Measurements from ENCODE around the gene TMEM184B.

DNA sequence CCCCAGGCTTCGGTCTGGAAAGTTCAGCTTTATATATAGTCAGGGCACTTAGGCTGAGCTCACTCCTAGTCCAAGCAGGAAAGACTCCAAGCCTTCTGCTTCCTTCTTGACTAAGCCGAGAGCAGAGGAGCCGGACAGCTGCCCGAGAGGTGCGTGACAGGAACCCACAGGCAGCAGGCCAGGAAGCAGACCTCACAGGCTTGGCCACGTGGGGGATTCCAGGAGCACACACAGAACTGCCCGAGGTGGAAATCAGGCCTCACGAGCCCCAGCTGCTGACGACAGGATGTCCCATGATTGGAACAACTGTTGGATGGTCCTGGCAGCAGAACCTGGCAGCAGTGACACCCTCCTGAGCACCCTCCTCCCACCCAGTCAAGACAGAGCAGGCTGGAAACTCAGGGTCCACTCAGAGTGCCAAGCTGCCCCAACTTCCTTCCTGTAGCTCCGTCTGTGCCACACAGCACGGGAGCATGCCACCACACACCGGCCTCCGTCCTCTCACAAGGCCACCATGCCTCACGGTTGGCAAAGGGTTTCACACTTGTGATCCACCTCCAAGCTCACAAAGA, 96.6 kb downstream of the TMEM184B start:
- TF ChIP-seq, protein P1, sequence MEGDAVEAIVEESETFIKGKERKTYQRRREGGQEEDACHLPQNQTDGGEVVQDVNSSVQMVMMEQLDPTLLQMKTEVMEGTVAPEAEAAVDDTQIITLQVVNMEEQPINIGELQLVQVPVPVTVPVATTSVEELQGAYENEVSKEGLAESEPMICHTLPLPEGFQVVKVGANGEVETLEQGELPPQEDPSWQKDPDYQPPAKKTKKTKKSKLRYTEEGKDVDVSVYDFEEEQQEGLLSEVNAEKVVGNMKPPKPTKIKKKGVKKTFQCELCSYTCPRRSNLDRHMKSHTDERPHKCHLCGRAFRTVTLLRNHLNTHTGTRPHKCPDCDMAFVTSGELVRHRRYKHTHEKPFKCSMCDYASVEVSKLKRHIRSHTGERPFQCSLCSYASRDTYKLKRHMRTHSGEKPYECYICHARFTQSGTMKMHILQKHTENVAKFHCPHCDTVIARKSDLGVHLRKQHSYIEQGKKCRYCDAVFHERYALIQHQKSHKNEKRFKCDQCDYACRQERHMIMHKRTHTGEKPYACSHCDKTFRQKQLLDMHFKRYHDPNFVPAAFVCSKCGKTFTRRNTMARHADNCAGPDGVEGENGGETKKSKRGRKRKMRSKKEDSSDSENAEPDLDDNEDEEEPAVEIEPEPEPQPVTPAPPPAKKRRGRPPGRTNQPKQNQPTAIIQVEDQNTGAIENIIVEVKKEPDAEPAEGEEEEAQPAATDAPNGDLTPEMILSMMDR (conservative IDR thresholded peaks at IDR 0.05; ENCODE audit: low read depth in 2 of 2): no peak
- no peak for TF ChIP-seq EZH2 (IDR thresholded peaks at IDR 0.05; ENCODE audit: low read depth, unreplicated experiment)
- no peak for TF ChIP-seq POLR2AphosphoS5 (IDR thresholded peaks at IDR 0.05; ENCODE audit: low read depth)
- no peak for TF ChIP-seq CREB1 (CRISPR knock-in tag; IDR thresholded peaks at IDR 0.05; ENCODE audit: low read depth)
- TF ChIP-seq, protein P2, sequence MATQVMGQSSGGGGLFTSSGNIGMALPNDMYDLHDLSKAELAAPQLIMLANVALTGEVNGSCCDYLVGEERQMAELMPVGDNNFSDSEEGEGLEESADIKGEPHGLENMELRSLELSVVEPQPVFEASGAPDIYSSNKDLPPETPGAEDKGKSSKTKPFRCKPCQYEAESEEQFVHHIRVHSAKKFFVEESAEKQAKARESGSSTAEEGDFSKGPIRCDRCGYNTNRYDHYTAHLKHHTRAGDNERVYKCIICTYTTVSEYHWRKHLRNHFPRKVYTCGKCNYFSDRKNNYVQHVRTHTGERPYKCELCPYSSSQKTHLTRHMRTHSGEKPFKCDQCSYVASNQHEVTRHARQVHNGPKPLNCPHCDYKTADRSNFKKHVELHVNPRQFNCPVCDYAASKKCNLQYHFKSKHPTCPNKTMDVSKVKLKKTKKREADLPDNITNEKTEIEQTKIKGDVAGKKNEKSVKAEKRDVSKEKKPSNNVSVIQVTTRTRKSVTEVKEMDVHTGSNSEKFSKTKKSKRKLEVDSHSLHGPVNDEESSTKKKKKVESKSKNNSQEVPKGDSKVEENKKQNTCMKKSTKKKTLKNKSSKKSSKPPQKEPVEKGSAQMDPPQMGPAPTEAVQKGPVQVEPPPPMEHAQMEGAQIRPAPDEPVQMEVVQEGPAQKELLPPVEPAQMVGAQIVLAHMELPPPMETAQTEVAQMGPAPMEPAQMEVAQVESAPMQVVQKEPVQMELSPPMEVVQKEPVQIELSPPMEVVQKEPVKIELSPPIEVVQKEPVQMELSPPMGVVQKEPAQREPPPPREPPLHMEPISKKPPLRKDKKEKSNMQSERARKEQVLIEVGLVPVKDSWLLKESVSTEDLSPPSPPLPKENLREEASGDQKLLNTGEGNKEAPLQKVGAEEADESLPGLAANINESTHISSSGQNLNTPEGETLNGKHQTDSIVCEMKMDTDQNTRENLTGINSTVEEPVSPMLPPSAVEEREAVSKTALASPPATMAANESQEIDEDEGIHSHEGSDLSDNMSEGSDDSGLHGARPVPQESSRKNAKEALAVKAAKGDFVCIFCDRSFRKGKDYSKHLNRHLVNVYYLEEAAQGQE (IDR thresholded peaks at IDR 0.05; ENCODE audit: unreplicated experiment): no peak
- no peak for TF ChIP-seq STAT1 (IDR thresholded peaks at IDR 0.05; ENCODE audit: unreplicated experiment)
- no peak for TF ChIP-seq JUNB (IDR thresholded peaks at IDR 0.05; ENCODE audit: unreplicated experiment)

Data from GM23338 (cell line).